GM10266 (cell line): ENCODE measurements around the gene ANP32A.

ENCODE experiments used
- DNase-seq: peaks from one replicate; pipeline ENCODE4 v3.0.0; 2012; ENCODE audit errors: extremely low spot score
- TF ChIP-seq, protein P1 (sequence below): IDR thresholded peaks from 2 replicates; pipeline ENCODE4 v1.5.1; 2012; ENCODE audit warnings: mild to moderate bottlenecking, low read depth; ENCODE audit not compliant: control insufficient read depth, insufficient read depth; ENCODE audit errors: missing control alignments

ANP32A gene

DNA sequence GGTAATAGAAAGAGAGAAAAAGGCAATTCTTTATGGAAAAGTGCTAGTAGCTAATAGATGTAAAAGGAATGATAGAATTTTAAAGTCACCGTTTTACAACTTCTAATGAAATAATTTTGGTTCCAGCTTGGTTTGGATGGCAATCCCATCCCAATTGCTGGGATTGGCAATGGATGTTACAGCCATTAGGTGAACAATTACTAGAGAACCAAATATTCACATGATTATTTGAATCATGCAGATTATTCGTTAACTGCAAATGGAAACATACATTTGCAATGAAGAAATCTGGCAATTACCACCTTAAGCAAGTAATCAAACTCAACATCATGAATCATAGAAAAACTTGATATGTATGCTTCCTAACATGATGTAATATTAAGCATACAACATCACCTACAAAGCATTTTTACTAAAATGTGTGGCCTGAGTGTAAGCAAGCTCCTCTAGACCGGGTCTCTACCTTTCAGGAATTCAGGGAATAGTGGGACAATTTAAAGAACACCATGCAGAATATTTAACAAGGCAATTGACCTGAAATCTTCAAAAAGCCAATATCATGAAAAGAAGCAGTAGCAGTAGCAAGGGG lies 26.2 kb upstream of the ANP32A start:
- TF ChIP-seq, protein P1, sequence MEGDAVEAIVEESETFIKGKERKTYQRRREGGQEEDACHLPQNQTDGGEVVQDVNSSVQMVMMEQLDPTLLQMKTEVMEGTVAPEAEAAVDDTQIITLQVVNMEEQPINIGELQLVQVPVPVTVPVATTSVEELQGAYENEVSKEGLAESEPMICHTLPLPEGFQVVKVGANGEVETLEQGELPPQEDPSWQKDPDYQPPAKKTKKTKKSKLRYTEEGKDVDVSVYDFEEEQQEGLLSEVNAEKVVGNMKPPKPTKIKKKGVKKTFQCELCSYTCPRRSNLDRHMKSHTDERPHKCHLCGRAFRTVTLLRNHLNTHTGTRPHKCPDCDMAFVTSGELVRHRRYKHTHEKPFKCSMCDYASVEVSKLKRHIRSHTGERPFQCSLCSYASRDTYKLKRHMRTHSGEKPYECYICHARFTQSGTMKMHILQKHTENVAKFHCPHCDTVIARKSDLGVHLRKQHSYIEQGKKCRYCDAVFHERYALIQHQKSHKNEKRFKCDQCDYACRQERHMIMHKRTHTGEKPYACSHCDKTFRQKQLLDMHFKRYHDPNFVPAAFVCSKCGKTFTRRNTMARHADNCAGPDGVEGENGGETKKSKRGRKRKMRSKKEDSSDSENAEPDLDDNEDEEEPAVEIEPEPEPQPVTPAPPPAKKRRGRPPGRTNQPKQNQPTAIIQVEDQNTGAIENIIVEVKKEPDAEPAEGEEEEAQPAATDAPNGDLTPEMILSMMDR, result no peak
- no peak for DNase-seq

DNA sequence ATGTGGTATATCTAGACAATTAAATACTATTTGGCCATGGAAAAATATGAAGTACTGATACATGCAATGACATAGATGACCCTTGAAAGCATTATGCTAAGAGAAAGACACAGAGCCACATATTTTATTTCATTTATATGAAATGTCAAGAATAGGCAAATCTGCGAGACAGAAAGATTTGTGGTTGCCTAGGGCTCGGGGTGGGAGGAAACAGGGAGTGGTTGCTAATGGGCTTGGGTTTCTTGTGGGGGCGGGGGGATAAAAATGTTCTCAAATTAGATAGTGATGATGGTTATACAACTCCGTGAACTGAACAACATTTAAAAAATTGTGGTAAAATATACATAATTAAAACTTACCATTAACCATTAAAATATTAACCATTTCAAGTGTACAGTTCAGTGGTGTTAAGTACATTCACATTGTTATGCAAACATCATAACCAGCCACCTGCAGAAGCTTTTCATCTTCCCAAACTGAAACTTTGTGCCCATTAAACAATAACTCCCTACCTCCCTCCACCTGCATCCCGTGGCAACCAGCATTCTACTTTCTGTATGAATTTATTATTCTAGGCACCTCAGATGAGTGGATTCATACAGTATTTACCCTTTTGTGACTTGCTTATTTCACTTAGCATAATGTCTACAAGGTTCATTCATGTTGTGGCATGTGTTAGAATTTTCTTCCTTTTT lies 24.3 kb upstream of the ANP32A start:
- no peak for DNase-seq

DNA sequence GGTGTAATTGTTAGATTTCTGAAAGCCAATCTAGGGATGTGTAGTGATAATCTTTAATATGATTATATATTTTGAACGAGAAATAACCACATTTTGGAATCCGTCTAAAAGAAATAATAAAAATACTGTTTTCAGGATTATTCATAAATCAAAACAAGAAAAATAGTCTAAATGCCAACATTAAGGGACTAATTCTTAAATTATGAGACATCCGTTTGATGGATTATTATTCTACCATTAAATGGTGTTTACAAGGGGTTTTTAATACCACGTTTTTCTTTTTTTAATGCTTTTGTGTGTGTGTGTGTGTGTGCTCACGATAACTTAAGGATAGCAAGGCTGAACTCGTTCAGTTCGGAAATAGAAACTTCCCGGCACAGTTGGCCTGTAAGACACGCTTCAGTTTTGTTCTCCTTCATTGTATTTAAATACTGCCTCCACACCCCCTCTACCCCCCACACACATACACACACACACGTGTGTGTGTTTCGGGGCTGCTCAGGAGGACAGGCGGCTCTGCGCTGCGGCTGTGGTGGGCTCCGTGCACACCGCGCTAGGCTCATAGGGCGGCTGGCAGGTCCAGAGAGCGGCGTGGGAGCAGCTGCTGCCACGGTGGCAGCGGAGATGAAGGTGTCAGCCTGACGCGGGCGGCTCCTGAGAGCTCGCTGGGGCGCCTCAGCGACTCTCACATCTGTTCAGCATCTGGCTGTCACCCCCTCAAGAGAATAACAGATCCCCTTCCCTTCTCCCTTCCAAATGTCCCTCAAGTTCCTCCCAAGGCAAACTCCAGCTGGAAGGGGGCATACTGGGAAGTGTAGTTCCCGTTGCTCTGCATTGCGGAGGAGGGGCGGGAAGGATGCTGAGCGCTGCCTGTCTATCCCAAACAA lies 23.0 kb upstream of the ANP32A start:
- no peak for DNase-seq
- TF ChIP-seq, protein P1, result no peak

More for the DNA sequence above, 24.3 kb upstream of the ANP32A start:
- TF ChIP-seq, protein P1, result no peak

DNA sequence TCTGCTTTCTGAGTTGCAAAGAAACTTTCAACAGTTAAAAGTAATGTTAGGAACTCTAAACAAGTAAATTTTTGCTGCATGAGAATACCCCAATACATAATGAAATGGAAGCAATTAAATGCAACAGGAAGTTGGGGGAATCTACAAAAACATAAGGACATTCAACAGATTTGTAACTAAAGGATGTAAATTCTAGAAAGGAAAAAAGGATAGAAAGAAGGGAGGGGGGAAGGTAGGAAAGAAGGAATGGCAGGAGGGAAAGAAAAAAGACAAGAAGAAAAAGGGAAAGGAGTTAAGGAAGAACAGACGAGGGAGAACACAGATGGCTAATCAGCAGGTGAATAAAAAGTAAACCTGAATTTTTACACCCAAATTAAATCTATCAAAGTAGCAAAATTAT lies 22.3 kb upstream of the ANP32A start:
- DNase-seq, result no peak

DNA sequence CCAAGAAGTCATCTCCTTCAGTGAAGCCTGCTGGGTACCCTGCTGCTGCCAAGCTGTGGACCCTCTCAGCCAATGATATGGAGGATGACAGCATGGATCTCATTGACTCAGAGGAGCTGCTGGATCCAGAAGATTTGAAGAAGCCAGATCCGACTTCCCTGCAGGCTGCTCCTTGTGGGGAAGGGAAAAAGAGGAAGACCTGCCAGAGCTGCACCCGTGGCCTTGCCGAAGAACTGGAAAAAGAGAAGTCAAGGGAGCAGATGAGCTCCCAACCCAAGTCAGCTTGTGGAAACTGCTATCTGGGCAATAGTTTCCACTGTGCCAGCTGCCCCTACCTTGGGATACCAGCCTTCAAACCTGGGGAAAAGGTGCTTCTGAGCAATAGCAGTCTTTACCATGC lies 13.7 kb upstream of the ANP32A start:
- TF ChIP-seq, protein P1, result no peak
- DNase-seq, result no peak

More for the DNA sequence above, 22.3 kb upstream of the ANP32A start:
- TF ChIP-seq, protein P1, result no peak

DNA sequence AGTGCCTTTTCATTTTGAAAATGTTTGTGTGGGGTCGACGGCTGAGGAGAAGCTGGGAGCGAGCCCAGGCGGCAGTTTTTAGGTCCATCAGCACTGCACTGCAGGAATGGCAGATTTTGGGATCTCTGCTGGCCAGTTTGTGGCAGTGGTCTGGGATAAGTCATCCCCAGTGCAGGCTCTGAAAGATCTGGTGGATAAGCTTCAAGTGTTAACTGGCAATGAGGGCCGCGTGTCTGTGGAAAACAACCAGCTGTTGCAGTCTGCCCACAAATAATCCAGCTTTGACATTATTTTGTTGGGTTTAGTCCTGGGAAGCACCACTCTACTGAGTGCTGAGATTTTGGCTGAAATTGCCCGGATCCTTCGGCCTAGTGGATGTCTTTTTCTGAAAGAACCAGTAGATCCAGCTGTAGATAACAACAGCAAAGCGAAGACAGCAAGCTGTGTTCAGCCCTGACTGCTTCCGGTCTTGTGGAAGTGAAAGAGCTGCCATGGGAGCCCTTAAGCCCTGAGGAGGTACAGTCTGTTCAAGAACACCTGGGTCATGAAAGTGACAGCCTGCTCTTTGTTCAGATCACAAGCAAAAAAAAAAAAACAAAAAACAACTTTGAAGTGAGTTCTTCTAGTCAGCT lies 13.1 kb upstream of the ANP32A start:
- no peak for DNase-seq
- TF ChIP-seq, protein P1, result no peak
